ENCODE results near the gene PHYH.

PHYH gene

DNA sequence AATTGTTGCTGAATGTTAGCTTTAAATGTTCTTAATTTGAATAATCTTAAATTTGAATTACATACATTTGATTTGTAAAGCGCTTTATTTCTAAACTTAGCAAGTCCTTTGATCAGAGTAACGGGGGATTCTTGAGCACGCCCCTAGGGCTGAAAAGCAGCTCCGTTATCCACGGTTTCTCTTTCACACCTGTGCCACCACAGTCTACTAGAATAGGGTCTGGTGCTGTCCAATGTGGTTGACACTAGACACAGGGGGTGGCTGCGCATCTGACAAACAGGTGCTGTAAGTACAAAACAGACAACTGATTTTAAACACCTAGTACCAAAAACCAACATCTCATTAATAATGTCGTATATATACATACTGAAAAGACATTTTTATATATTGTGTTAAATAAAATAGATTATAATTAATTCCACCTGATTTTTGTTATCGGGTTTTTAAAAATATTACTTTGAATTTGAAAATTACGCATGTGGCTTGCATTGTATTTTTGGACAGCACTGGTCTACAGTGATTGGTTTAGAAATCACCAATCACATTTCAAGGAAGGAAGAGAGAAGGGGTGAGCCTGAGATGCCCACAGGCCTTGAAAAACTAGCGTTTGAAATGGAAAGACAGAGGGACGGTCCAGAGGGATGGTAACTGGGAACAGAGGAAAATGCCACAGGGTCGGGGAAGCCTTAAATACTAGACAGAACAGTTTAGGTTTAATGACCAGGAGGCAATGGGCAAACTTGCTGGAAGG, 40.9 kb upstream of the PHYH start:
- DNase-seq (ENCODE audit: low read depth): no peak
- H3K4me3 ChIP-seq (replicated peaks; ENCODE audit: low read depth, low read length): no peak overlapping the region
- TF ChIP-seq, protein P1, sequence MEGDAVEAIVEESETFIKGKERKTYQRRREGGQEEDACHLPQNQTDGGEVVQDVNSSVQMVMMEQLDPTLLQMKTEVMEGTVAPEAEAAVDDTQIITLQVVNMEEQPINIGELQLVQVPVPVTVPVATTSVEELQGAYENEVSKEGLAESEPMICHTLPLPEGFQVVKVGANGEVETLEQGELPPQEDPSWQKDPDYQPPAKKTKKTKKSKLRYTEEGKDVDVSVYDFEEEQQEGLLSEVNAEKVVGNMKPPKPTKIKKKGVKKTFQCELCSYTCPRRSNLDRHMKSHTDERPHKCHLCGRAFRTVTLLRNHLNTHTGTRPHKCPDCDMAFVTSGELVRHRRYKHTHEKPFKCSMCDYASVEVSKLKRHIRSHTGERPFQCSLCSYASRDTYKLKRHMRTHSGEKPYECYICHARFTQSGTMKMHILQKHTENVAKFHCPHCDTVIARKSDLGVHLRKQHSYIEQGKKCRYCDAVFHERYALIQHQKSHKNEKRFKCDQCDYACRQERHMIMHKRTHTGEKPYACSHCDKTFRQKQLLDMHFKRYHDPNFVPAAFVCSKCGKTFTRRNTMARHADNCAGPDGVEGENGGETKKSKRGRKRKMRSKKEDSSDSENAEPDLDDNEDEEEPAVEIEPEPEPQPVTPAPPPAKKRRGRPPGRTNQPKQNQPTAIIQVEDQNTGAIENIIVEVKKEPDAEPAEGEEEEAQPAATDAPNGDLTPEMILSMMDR (IDR thresholded peaks at IDR 0.05; ENCODE audit: low read length, missing control alignments): no peak

DNA sequence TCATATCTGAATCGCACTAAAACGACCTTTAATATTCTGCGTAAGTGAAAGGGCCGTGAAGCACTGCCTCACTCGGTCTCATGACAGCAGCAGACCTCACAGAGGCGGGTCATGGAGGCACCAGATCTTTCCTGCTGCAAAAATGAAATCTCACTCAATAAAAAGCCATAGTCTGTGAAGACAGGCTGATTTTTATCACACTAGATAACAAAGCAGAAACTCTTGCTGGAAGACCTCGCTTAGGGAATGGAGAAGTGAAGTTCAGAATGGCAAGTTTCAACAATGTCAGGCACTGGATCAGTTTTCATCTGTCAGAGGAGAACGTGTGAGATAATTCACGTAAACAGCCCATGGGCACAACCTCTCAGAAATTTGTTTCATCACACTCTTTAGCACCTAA, 40.2 kb upstream of the PHYH start:
- TF ChIP-seq, protein P1 (IDR thresholded peaks at IDR 0.05; ENCODE audit: low read length, missing control alignments): no peak
- no peak overlapping the region for H3K4me3 ChIP-seq (replicated peaks; ENCODE audit: low read depth, low read length)
- DNase-seq (ENCODE audit: low read depth): no peak

DNA sequence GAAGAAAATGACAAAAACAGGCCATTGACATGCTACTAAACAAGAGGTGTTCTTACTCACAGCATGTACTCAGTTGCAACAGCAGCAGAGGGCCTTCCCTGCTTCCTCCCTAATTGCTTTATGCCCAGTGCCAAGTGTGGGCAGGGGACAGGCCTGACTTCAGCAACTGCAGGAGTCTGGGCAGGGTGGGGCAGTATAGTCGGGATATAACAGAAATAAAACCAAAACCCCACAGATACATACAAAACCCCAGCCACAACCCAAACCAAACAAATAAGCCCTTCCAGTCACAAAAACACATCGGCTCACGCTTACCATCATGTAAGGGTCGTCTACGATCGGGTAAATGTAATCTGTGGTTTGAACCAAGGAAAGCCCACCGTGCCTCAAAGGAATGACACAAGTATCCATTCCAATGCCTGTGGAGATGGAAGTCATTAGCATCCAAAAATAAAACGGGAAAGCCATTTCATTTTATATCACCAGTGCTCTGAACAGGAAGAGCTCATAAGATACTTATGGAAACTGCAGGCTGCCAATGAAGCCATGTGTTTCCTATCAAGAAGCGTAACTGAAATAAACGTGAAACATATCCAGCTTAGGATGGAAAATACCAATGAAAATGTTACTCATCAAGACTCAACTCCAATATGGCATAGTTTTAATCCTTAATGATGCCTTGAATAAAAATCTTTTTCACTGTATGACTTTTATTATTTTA, 38.7 kb upstream of the PHYH start:
- no peak overlapping the region for H3K4me3 ChIP-seq (replicated peaks; ENCODE audit: low read depth, low read length)
- TF ChIP-seq, protein P1 (IDR thresholded peaks at IDR 0.05; ENCODE audit: low read length, missing control alignments): no peak
- DNase-seq (ENCODE audit: low read depth): peak; percentile 60

DNA sequence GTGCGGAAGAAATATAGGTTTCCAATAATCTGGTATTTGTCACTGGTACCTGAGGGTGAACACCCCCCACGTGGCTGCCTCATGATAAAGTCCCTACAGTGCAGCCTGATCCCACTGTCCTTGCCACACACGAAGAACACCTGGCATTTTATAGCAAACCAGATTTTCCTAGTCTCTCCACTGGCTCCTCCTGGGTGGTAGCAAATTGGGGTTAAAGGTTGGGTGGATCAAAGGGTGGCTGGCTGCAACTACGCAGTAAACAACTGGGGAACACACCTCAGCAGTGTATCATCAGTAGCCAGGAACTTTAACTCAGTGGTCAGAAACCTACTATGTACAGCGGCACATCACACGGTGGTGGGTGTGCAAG, 37.9 kb upstream of the PHYH start:
- no peak for DNase-seq (ENCODE audit: low read depth)
- H3K4me3 ChIP-seq (replicated peaks; ENCODE audit: low read depth, low read length): no peak overlapping the region
- TF ChIP-seq, protein P1 (IDR thresholded peaks at IDR 0.05; ENCODE audit: low read length, missing control alignments): no peak

DNA sequence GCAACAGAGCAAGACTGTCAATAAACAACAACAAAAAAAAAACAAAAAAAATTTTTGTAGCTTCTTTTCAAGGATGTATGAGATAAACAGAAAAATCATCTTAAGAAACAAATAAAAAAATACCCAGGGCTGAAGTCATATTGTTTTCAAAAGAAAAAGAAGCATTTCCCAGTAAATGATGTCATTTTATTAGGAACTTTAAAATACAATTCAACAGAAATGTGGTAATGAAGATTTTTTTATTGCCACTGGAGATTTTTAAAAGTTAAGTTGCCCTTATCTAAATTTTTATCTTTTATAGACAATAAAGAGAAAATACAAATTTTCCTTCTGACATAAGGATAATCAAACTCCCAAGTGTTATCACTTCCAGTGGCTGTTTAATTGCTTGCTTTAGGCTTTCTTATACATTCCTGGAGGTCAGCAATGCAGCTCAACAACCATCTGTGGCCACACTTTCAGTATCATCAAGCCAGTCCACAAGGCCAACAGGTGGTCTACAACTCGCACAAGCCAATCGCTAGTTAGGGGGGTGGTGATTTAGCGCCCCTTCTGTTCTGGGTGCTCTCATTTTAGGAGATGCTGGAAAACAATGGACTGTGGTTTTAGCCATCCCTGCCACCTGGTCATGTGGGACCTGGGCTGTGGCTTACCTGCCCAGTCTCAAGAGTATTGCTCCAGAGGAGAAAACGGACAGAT, 37.4 kb upstream of the PHYH start:
- H3K4me3 ChIP-seq (replicated peaks; ENCODE audit: low read depth, low read length): no peak overlapping the region
- no peak for DNase-seq (ENCODE audit: low read depth)
- TF ChIP-seq, protein P1 (IDR thresholded peaks at IDR 0.05; ENCODE audit: low read length, missing control alignments): no peak

DNA sequence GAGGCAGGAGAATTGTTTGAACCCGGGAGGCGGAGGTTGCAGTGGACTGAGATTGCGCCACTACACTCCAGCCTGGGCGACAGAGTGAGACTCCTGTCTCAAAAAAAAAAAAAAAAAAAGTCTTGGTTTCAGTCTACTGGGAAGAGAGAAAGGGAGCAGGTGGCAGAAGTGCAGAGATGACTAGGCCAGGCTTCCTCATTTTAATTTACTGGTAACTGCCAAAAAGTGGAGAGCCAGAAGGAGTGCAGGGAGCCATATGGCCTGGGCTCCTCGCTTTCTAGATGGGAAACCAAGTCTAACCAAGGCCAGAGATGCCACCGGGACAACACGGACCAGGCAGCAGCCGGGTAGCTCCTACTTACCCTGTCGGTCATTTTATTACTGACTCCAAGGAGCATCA, 36.0 kb upstream of the PHYH start:
- TF ChIP-seq, protein P1 (IDR thresholded peaks at IDR 0.05; ENCODE audit: low read length, missing control alignments): no peak
- DNase-seq (ENCODE audit: low read depth): no peak
- H3K4me3 ChIP-seq (replicated peaks; ENCODE audit: low read depth, low read length): no peak overlapping the region
